ENCODE measurements around the gene CD7. TPM values are rescaled to one million over a fixed set of nuclear protein-coding genes. Genes with fewer than 3 reads are reported as not detected.

Gene CD7
- total RNA-seq, 1 experiment from 2014 or later = 0.93 TPM

DNA sequence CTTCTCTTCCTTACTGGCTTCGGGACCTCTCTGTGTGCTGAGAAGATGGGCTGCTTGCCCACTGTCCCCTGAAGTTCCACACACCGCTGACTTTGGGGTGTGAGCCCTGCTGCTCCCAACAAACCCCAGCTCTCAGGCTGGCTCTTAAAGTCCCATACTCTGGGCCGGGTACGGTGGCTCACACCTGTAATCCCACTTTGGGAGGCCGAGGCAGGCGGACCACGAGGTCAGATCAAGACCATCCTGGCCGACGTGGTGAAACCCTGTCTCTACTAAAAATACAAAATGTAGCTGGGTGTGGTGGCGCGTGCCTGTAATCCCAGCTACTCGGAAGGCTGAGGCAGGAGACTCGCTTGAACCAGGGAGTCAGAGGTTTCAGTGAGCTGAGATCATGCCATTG is 17.2 kb downstream of the CD7 start:
- no peaks in the 10 kb centered on the region for H3K36me3 ChIP-seq (ENCODE audit: control insufficient read depth, insufficient read depth, low read length)
- ChIA-PET POLR2A (interaction anchor here (1.0 kb wide), 1 partner anchor 8 kb away, joined by 3 read pairs; no protein-coding TSS in a partner anchor), CTCF (interaction anchor here (0.7 to 1.0 kb wide), 2 partner anchors 9 to 28 kb away, joined by 3 read pairs; no protein-coding TSS in a partner anchor)
- Mint-ChIP-seq H3K4me3 (ENCODE audit: unreplicated experiment) (no peak overlapping the region), H3K36me3 (ENCODE audit: insufficient read depth, unreplicated experiment) (no peaks in the 10 kb centered on the region), H3K4me1 (ENCODE audit: low read depth, unreplicated experiment) (peaks cover 6% of the 10 kb centered on the region), H3K9me3 (ENCODE audit: unreplicated experiment) (no peaks in the 10 kb centered on the region), H3K27me3 (ENCODE audit: insufficient read depth, unreplicated experiment) (no peaks in the 10 kb centered on the region), H3K27ac (ENCODE audit: unreplicated experiment) (no peak overlapping the region)
- TF ChIP-seq, protein P1, sequence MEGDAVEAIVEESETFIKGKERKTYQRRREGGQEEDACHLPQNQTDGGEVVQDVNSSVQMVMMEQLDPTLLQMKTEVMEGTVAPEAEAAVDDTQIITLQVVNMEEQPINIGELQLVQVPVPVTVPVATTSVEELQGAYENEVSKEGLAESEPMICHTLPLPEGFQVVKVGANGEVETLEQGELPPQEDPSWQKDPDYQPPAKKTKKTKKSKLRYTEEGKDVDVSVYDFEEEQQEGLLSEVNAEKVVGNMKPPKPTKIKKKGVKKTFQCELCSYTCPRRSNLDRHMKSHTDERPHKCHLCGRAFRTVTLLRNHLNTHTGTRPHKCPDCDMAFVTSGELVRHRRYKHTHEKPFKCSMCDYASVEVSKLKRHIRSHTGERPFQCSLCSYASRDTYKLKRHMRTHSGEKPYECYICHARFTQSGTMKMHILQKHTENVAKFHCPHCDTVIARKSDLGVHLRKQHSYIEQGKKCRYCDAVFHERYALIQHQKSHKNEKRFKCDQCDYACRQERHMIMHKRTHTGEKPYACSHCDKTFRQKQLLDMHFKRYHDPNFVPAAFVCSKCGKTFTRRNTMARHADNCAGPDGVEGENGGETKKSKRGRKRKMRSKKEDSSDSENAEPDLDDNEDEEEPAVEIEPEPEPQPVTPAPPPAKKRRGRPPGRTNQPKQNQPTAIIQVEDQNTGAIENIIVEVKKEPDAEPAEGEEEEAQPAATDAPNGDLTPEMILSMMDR (IDR thresholded peaks at IDR 0.05; ENCODE audit: insufficient read depth in 1 of 2, low read depth in 1 of 2, low read length in 1 of 2, severe bottlenecking in 1 of 2, unreplicated experiment in 1 of 2) = no peak
- no peak for DNase-seq
- no peak overlapping the region for H3K4me3 ChIP-seq (ENCODE audit: low read depth, low read length)
- peaks cover 40% of the 10 kb centered on the region for H3K4me1 ChIP-seq
- no peaks in the 10 kb centered on the region for H3K27me3 ChIP-seq (replicated peaks; ENCODE audit: control insufficient read depth, insufficient read depth, low read length)
- no peaks in the 10 kb centered on the region for H3K9me3 ChIP-seq
- no TSS peak for BruUV-seq (replicated peaks)
- intact Hi-C loops (cut with micrococcal nuclease; ENCODE audit: unreplicated experiment) = no loop called here

DNA sequence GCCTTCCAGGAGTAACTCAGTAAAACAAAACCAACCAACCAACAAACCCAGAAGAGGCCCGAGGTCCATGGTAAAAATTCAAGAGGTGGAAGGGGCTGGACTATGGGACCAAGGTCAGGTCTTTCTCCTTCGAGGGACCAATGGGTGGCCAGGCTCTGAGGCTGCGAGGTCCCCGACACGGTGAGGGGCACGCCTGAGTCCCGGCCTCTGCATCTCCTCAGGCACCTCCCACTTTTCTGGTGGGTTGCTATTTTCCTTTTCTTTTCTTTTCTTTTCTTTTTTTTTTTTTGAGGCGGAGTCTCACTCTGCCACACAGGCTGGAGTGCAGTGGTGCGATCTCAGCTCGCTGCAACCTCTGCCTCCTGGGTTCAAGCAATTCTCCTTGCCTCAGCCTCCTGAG is 18.0 kb downstream of the CD7 start:
- Mint-ChIP-seq H3K36me3 (ENCODE audit: insufficient read depth, unreplicated experiment) (no peaks in the 10 kb centered on the region), H3K9me3 (ENCODE audit: unreplicated experiment) (no peaks in the 10 kb centered on the region), H3K4me3 (ENCODE audit: unreplicated experiment) (no peak overlapping the region), H3K4me1 (ENCODE audit: low read depth, unreplicated experiment) (peaks cover 13% of the 10 kb centered on the region), H3K27ac (ENCODE audit: unreplicated experiment) (no peak overlapping the region), H3K27me3 (ENCODE audit: insufficient read depth, unreplicated experiment) (no peaks in the 10 kb centered on the region)
- CTCF ChIA-PET = interaction anchor here (1.0 kb wide), 1 partner anchor 8 kb away, joined by 3 read pairs; no protein-coding TSS in a partner anchor
- TF ChIP-seq, protein P1 (IDR thresholded peaks at IDR 0.05; ENCODE audit: insufficient read depth in 1 of 2, low read depth in 1 of 2, low read length in 1 of 2, severe bottlenecking in 1 of 2, unreplicated experiment in 1 of 2) = no peak
- H3K4me3 ChIP-seq (ENCODE audit: low read depth, low read length) = no peak overlapping the region
- POLR2A ChIA-PET = no interaction called here
- no peaks in the 10 kb centered on the region for H3K36me3 ChIP-seq (ENCODE audit: control insufficient read depth, insufficient read depth, low read length)
- no peaks in the 10 kb centered on the region for H3K9me3 ChIP-seq
- intact Hi-C loops (cut with micrococcal nuclease; ENCODE audit: unreplicated experiment) = no loop called here
- H3K27me3 ChIP-seq (replicated peaks; ENCODE audit: control insufficient read depth, insufficient read depth, low read length) = no peaks in the 10 kb centered on the region
- DNase-seq = no peak
- peaks cover 43% of the 10 kb centered on the region for H3K4me1 ChIP-seq
- BruUV-seq (replicated peaks) = no TSS peak

DNA sequence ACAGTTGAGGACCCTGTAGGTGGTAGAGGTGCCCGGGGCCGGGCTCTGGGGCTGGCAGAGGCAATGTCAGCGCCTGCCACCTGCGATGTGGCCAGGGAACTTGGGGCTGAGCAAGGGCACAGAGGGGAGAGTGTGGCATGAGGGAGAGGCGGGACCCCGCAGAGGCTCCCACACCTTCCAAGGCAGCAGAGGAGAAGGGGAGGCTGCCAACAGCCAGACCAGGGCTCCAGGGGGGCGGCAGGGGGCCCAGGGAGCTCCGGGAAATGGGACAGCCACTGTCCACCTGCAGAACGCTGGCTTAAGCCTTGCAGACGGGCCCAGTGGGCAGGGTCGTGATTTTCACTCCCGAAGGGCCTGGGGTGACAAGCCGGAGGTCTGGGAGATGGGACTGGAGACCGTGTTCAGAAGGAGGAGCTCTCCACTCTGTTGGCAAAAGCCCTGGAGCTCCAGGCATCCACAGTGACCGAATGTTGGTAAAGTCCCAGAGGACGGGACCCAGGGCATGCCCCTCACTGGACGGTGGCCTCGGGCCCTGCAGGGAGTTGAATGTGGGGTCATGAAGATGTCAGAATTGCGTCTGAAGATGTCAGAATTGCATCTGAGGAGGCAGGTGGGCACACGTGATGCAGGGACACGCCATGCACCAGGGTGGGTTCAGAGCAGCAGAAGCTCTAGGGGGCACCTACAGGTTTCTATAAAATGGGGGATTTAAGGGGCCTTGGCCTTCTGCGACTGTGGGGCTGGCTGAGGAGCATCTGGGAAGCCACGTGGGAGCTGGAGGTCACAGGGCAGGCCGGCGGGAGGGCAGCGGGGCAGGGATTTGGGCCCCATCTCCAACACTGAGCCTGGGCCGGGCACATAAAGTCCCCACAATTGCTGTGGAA is 18.6 kb downstream of the CD7 start:
- Histone ChIP-seq H3K36me3 (ENCODE audit: control insufficient read depth, insufficient read depth, low read length) (no peaks in the 10 kb centered on the region), H3K4me3 (ENCODE audit: low read depth, low read length) (no peak overlapping the region), H3K9me3 (no peaks in the 10 kb centered on the region), H3K27me3 (replicated peaks; ENCODE audit: control insufficient read depth, insufficient read depth, low read length) (no peaks in the 10 kb centered on the region), H3K4me1 (peaks cover 44% of the 10 kb centered on the region)
- Mint-ChIP-seq H3K27me3 (ENCODE audit: insufficient read depth, unreplicated experiment) (no peaks in the 10 kb centered on the region), H3K27ac (ENCODE audit: unreplicated experiment) (no peak overlapping the region), H3K36me3 (ENCODE audit: insufficient read depth, unreplicated experiment) (no peaks in the 10 kb centered on the region), H3K9me3 (ENCODE audit: unreplicated experiment) (no peaks in the 10 kb centered on the region), H3K4me3 (ENCODE audit: unreplicated experiment) (no peak overlapping the region), H3K4me1 (ENCODE audit: low read depth, unreplicated experiment) (peaks cover 16% of the 10 kb centered on the region)
- no peak for DNase-seq
- TF ChIP-seq, protein P1 (IDR thresholded peaks at IDR 0.05; ENCODE audit: insufficient read depth in 1 of 2, low read depth in 1 of 2, low read length in 1 of 2, severe bottlenecking in 1 of 2, unreplicated experiment in 1 of 2) = no peak
- BruUV-seq (replicated peaks) = no TSS peak
- intact Hi-C loops (cut with micrococcal nuclease; ENCODE audit: unreplicated experiment) = no loop called here
- ChIA-PET CTCF (no interaction called here), POLR2A (interaction anchor here (0.6 kb wide), 1 partner anchor 768 kb away, joined by 4 read pairs; no protein-coding TSS in a partner anchor)
